Lower leg skin (tissue), 3 donors: ENCODE measurements around the gene GPR18.

ENCODE experiments used
- CTCF ChIP-seq, 3 donors: fragments of 450-650 bp; IDR thresholded peaks; one replicate each; pipeline ENCODE4 v1.5.1; 2016; ENCODE audit warnings: antibody characterized with exemption in 3 of 3, mild to moderate bottlenecking in 3 of 3, moderate library complexity in 2 of 3
- POLR2A ChIP-seq, 2 donors: fragments of 450-650 bp; IDR thresholded peaks; one replicate each; pipeline ENCODE4 v1.6.1; 2016 to 2017; ENCODE audit warnings: antibody characterized with exemption in 2 of 2, mild to moderate bottlenecking in 1 of 2, moderate library complexity in 1 of 2

- TF ChIP-seq POLR2A (IDR thresholded peaks at IDR 0.05) (no peak), CTCF (IDR thresholded peaks at IDR 0.05) (no peak)
These were observed 888 bp downstream of the GPR18 start for GRCh38 chr13:99257291-99257690.
